Measurements from ENCODE around the gene NAT8L.

NAT8L gene

DNA sequence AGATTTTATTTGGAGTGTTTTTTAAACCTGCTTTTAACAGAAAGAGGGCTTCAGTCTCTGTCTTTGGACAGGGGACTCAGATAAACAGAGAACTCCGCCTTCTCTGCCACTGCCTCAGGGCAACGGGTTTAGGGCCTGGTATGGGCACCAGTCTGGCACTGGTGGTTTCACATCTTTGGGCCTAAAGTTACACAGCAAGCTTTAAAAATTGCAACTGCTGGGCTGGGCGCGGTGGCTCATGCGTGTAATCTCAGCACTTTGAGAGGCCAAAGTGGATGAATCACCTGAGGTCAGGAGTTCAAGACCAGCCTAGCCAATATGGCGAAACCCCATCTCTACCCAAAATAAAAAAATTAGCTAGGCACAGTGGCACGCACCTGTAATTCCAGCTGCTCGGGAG is 10.3 kb upstream of the NAT8L start:
- DNase-seq (ENCODE audit: low spot score in 2 of 2) (no peak), ATAC-seq (replicated peaks; ENCODE audit: extremely low read depth, poor library complexity, severe bottlenecking) (no peak)
- Mint-ChIP-seq H3K27me3 (peaks cover 37% of the 10 kb centered on the region), H3K27ac (ENCODE audit: low read depth) (no peak overlapping the region), H3K9me3 (no peaks in the 10 kb centered on the region), H3K4me3 (no peak overlapping the region), H3K36me3 (ENCODE audit: insufficient read depth) (peaks cover 3% of the 10 kb centered on the region), H3K4me1 (no peaks in the 10 kb centered on the region)

DNA sequence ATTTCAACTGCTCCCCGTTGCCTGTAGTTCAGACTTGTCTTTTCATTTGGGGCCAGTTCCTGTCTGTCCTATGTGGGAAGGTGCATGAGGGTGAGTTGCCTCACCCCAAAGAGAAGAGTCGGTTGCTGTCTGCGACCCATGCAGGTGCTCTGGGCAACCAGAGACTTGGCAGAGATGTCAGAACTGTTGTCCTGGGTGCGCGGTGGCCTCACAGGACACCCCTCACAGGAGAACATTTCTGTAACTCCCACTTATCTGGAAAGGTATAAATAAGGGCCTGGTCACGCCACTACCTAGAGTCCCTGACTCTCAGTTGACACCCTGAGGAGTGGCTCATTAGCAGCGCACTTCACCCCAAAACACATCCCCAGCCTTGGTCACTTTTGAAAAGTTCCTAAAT is 9.7 kb upstream of the NAT8L start:
- ATAC-seq (replicated peaks; ENCODE audit: extremely low read depth, poor library complexity, severe bottlenecking), result no peak
- H3K27me3 Mint-ChIP-seq, result peaks cover 43% of the 10 kb centered on the region

DNA sequence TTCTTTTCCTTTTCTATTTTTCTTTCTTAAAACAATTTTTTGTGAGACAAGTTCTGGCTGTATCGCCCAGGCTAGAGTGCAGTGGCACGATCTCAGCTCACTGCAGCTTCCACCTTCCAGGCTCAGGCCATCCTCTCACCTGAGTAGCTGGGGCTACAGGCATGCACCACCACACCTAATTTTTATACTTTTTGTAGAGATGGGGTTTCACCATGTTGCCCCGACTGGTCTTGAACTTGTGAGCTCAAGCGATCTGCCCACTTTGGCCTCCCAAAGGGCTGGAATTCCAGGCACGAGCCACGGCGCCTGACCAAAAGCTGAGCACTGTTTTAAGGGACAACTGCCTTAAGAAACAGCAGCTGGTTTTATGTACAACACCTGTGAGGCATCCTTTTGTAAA is 9.3 kb upstream of the NAT8L start:
- peaks cover 45% of the 10 kb centered on the region for H3K27me3 Mint-ChIP-seq
- H3K27ac Mint-ChIP-seq (ENCODE audit: low read depth), result no peak overlapping the region
- DNase-seq (ENCODE audit: low spot score in 2 of 2) (no peak), ATAC-seq (replicated peaks; ENCODE audit: extremely low read depth, poor library complexity, severe bottlenecking) (no peak)
- no peaks in the 10 kb centered on the region for H3K9me3 Mint-ChIP-seq
- peaks cover 1% of the 10 kb centered on the region for H3K36me3 Mint-ChIP-seq (ENCODE audit: insufficient read depth)
- no peaks in the 10 kb centered on the region for H3K4me1 Mint-ChIP-seq
- H3K4me3 Mint-ChIP-seq, result no peak overlapping the region

More for the DNA sequence above, 9.7 kb upstream of the NAT8L start:
- DNase-seq (ENCODE audit: low spot score in 2 of 2), result no peak
- Mint-ChIP-seq H3K27ac (ENCODE audit: low read depth) (no peak overlapping the region), H3K4me1 (no peaks in the 10 kb centered on the region), H3K36me3 (ENCODE audit: insufficient read depth) (peaks cover 3% of the 10 kb centered on the region), H3K9me3 (no peaks in the 10 kb centered on the region), H3K4me3 (no peak overlapping the region)

DNA sequence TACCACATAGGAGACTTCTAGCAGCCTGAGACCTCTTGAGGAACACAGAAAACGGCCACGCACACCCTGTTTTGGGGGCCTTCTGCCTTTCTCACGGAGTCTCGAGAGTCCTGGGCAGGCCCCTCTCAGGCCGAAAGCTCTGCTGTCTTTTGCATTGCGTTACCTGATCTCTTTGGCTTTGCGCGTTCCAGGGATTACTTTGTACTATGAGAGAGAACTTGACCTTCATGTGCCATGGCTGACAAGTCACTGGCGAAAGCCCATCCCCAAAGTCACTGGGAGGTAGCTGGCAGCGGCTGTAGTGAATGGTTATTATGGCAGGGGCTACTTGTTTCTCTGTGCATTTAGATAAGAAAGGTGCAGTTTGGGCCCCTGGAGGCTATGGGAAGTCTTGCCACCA is 8.0 kb upstream of the NAT8L start:
- Mint-ChIP-seq H3K27me3 (peaks cover 47% of the 10 kb centered on the region), H3K4me3 (no peak overlapping the region), H3K9me3 (no peaks in the 10 kb centered on the region), H3K27ac (ENCODE audit: low read depth) (no peak overlapping the region), H3K4me1 (no peaks in the 10 kb centered on the region), H3K36me3 (ENCODE audit: insufficient read depth) (peaks cover 1% of the 10 kb centered on the region)
- DNase-seq (ENCODE audit: low spot score in 2 of 2), result no peak
- no peak for ATAC-seq (replicated peaks; ENCODE audit: extremely low read depth, poor library complexity, severe bottlenecking)

DNA sequence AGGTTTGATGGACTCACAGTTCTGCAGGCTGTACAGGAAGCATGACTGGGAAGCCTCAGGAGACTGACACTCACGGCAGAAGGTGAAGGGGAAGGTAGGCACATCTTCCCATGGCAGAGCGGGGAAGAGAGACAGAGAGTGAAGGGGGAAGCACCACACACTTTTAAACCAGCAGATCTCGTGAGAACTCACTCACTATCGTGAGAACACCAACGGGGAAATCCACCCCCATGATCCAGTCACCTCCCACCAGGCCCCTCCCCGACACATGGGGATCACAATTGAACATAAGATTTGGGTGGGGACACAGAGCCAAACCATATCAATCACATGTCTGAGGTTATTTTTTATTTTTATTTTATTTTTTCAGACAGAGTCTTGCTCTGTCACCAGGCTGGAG is 4.9 kb upstream of the NAT8L start:
- Mint-ChIP-seq H3K36me3 (ENCODE audit: insufficient read depth) (peaks cover 1% of the 10 kb centered on the region), H3K4me3 (no peak overlapping the region), H3K4me1 (no peaks in the 10 kb centered on the region), H3K27ac (ENCODE audit: low read depth) (no peak overlapping the region), H3K27me3 (peaks cover 63% of the 10 kb centered on the region), H3K9me3 (no peaks in the 10 kb centered on the region)
- DNase-seq (ENCODE audit: low spot score in 2 of 2) (no peak), ATAC-seq (replicated peaks; ENCODE audit: extremely low read depth, poor library complexity, severe bottlenecking) (no peak)

DNA sequence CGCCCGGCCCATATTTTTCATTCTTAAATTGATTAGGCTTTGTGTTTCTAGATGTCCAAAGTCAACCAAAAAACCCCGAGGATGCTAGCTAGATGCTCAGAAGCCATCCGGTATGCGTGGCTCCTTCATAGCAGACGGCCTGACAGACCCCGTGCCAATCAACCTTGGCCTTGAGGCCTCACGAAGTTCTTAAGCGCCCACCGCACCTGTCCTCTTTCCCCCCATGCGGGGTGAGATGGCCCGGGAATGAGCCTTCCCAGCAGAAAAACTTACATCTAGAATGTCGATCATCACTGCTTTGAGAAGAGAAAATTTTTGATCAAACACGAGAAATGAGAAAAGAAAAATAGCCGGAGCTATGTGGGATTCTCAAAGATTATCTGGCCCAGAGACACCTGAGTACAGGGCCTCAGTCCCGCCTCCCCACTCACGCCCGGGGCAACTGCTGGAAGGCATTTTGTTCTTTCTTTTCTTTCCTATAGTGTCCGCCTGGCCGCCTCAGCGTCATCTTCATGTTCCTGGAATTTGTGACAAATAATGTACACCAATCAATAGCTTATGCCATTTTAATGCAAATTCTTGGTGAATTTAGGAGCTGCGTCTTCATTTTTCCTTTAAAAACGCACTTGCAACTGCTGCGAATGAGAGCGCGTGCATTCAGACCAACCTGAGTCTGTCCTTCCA is 1.6 kb upstream of the NAT8L start:
- H3K27ac Mint-ChIP-seq (ENCODE audit: low read depth), result no peak overlapping the region
- H3K4me1 Mint-ChIP-seq, result no peaks in the 10 kb centered on the region
- ATAC-seq (replicated peaks; ENCODE audit: extremely low read depth, poor library complexity, severe bottlenecking), result no peak
- DNase-seq (ENCODE audit: low spot score in 2 of 2), result no peak
- peaks cover 1% of the 10 kb centered on the region for H3K36me3 Mint-ChIP-seq (ENCODE audit: insufficient read depth)
- H3K4me3 Mint-ChIP-seq, result peak overlapping the region; percentile 33
- H3K9me3 Mint-ChIP-seq, result no peaks in the 10 kb centered on the region
- peaks cover 54% of the 10 kb centered on the region for H3K27me3 Mint-ChIP-seq

DNA sequence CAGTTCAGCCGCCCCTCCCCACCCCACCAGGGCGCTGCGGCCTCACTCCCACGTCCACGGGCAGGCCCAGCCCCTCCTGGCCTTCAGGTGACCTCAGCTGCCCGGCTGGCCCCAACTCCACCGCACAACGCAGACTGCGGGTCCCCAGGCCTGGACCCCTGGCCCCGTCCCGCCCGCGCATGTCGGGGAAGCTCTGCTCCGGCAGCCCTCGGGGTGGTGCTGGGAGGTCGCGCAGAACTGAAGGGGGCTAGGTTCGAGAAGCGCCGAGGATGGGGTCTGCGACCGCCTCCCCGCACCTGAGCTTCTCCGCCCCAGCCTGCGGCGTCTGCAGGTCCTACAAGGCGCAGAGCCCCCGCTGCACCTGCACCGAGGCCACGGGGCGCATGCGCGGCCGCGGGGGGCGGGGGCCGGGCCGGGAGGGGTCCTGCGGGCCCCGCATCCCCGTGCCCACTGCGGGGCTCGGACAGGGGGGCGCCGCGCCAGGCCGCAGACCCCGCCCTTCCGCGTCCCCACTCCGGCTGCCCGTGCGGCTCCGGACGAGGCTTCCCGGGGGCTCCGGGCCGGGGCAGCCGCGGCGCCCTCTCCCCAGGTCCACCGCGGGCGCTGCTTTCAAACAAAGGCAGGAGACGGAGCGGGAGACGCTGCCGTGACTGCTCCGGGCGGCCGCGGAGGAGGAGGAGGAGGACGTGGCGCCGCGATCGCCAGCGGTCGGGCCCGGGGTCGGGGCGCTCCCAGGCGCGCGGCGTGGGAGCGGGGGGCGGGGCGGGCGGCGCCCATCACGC is 672 bp upstream of the NAT8L start:
- peaks cover 1% of the 10 kb centered on the region for H3K36me3 Mint-ChIP-seq (ENCODE audit: insufficient read depth)
- H3K4me1 Mint-ChIP-seq, result no peaks in the 10 kb centered on the region
- H3K9me3 Mint-ChIP-seq, result no peaks in the 10 kb centered on the region
- peaks cover 49% of the 10 kb centered on the region for H3K27me3 Mint-ChIP-seq
- no peak for ATAC-seq (replicated peaks; ENCODE audit: extremely low read depth, poor library complexity, severe bottlenecking)
- DNase-seq (ENCODE audit: low spot score in 2 of 2), result no peak
- H3K4me3 Mint-ChIP-seq, result peak overlapping the region; percentile 29
- no peak overlapping the region for H3K27ac Mint-ChIP-seq (ENCODE audit: low read depth)

DNA sequence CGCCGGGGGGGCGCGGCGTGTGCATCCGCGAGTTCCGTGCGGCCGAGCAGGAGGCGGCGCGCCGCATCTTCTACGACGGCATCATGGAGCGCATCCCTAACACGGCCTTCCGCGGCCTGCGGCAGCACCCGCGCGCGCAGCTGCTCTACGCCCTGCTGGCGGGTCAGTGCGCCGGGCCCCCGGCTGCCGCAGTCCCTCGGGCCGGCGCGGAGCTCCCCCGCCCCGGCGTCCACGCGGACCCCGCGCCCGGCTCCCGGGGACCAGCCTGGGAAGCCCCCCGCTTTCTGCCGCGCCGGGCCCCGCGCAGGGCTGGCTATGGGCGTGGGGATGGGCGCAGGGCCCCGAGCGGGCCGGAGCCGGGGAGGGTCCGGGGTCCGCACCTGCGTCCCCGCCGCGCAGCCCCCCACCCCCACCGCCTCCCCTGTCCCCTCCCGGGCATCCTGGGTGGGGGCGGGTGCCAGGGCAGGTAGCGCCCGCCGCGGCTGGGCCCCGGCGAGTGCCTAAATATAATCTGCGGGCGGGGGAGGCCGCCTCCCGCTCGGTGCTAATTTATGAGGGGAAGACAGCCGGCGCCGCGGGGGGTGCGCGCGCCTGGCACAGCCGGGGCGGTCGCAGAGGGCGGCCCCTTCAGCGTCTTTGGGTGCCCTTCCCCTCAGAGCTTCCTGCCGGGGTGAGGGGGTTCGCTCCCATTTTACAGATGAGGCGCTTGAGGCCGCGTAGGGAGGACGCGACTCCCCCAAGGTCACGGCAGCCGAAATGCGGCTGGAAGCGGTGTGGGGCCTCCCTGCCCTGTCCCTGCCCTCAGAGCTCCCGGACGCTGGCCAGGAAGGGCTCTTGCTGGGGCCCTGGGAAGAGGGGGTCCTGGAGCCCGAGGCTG is 837 bp downstream of the NAT8L start:
- Mint-ChIP-seq H3K4me3 (no peak overlapping the region), H3K27me3 (peaks cover 39% of the 10 kb centered on the region), H3K36me3 (ENCODE audit: insufficient read depth) (no peaks in the 10 kb centered on the region), H3K9me3 (no peaks in the 10 kb centered on the region), H3K4me1 (no peaks in the 10 kb centered on the region), H3K27ac (ENCODE audit: low read depth) (no peak overlapping the region)
- ATAC-seq (replicated peaks; ENCODE audit: extremely low read depth, poor library complexity, severe bottlenecking) (no peak), DNase-seq (ENCODE audit: low spot score in 2 of 2) (no peak)

DNA sequence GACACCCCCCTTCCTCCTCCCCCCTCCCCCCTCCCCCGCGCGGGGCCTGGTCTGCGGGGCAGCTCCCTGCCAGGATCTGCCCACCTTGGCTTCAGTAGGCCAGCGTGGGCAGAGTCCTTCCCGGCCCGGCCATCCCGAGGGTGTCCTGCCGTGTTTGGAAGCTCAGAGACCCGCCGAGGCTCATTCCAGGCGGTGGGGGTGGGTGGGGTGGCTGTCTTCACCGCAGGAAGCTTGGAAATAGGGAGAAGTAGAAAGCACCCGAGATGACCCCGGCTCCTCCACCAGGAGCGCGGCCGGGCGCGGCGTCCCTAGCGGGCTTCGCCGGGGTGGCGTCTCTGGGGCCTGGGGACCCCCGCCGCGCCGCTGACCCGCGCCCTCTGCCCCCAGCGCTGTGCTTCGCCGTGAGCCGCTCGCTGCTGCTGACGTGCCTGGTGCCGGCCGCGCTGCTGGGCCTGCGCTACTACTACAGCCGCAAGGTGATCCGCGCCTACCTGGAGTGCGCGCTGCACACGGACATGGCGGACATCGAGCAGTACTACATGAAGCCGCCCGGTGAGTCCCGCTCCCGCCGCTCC is 1.6 kb downstream of the NAT8L start:
- Mint-ChIP-seq H3K4me1 (no peaks in the 10 kb centered on the region), H3K36me3 (ENCODE audit: insufficient read depth) (no peaks in the 10 kb centered on the region), H3K4me3 (no peak overlapping the region), H3K9me3 (no peaks in the 10 kb centered on the region), H3K27ac (ENCODE audit: low read depth) (no peak overlapping the region), H3K27me3 (peaks cover 33% of the 10 kb centered on the region)
- no peak for DNase-seq (ENCODE audit: low spot score in 2 of 2)
- no peak for ATAC-seq (replicated peaks; ENCODE audit: extremely low read depth, poor library complexity, severe bottlenecking)

DNA sequence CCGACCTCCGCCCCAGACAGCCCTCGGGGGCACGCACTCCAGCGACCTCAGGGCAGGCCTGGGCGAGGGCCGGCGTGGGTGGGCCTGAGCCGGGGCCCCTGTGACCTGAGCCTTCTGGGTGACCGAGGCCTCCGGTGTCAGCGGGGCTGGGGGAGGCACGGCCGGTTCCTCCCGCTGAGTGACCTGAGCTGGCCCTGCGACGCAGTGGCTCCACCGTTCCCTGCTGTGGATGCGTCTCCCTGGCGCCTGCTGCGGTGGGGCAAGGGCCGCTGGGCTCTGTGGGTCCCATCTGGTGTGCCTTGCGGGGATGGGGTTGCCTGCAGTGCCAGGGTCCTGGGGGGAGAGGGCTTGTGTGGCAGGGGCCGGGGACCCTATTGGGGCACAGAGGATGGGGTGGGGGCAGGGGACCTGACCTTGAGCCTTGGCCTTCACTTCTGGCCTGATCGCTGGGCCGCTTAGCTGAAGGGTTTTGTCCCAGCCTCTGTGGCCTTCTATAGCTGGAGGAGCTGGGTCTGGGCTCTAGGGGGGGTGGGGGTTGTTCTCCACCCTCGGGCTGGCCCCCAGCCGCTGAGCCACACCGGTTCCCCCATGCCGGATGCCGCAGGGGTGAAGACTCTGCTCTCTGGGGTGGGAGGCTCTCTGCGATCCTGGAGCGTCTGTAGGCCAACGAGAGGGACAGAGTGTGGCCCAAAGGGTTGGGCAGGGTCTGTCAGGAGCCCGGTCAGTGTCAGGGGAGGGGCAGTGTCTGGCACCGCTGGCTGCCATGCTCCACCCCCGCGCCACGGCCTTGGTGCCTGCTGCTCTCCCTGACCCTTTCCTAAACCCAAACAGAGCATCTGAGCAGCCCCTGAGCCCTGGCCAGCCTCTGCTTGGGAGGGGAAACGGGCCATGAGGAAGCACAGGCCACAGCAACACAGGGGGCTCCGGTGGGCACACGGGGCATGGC is 2.3 kb downstream of the NAT8L start:
- peaks cover 25% of the 10 kb centered on the region for H3K27me3 Mint-ChIP-seq
- no peaks in the 10 kb centered on the region for H3K9me3 Mint-ChIP-seq
- no peak overlapping the region for H3K27ac Mint-ChIP-seq (ENCODE audit: low read depth)
- ATAC-seq (replicated peaks; ENCODE audit: extremely low read depth, poor library complexity, severe bottlenecking) (no peak), DNase-seq (ENCODE audit: low spot score in 2 of 2) (no peak)
- no peaks in the 10 kb centered on the region for H3K4me1 Mint-ChIP-seq
- H3K36me3 Mint-ChIP-seq (ENCODE audit: insufficient read depth), result no peaks in the 10 kb centered on the region
- peak overlapping the region; percentile 12 for H3K4me3 Mint-ChIP-seq

DNA sequence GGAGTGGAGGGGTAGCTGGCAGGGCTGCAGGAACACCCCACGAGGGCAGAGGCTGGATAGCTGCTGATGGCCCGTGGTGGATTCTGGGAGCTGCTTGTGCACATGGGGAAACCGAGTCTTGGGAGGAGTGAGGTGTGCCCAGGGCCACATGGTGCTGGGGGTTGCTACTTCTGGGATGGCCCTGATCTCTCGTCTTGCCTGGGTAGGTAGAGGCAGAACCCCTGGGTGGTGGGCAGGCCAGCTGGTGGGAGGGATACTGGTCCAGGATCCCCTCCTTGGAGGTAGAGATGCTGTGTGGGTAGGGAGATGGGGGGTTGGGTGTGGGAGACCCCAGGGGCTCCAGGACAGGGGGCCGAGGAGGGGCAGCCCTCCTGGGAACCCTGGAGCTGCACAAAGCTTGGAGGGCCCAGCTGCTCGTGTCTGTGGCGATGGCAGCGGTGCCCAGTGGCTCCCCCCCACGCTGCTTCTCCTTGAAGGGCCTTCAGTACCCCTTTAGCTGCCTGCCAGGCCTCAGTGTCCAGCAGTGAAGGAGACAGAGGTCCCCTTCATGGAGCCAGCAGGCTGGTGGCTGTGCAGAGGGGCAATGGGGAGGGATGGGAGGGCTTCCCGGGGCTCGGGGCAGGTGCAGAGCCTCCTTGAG is 3.2 kb downstream of the NAT8L start:
- H3K4me3 Mint-ChIP-seq, result peak overlapping the region; percentile 12
- no peaks in the 10 kb centered on the region for H3K36me3 Mint-ChIP-seq (ENCODE audit: insufficient read depth)
- peaks cover 17% of the 10 kb centered on the region for H3K27me3 Mint-ChIP-seq
- no peaks in the 10 kb centered on the region for H3K9me3 Mint-ChIP-seq
- ATAC-seq (replicated peaks; ENCODE audit: extremely low read depth, poor library complexity, severe bottlenecking) (no peak), DNase-seq (ENCODE audit: low spot score in 2 of 2) (no peak)
- no peak overlapping the region for H3K27ac Mint-ChIP-seq (ENCODE audit: low read depth)
- H3K4me1 Mint-ChIP-seq, result no peaks in the 10 kb centered on the region
